K562 (cell line): Measurements from ENCODE around the gene A2ML1. TPM values are rescaled to one million over a fixed set of nuclear protein-coding genes. Genes with fewer than 3 reads are reported as not detected.

Source experiments
- ATAC-seq: fragments of 200-7000 bp; cut with Tn5 transposase; 3 replicates; pipeline ENCODE4 v1.9.1; 2020; ENCODE audit warnings: moderate library complexity
- BruUV-seq: library from RNA; stranded (reverse); fragments of 400-500 nt; replicated peaks from 2 replicates; lab custom pipeline; 2021; lab: Mats Ljungman, UMichigan
- CTCF ChIA-PET: fragments of 300-600 bp; formaldehyde crosslinking; extraction: SDS; loops from one replicate; lab custom pipeline; 2021; ENCODE audit warnings: low intra/inter-chr PET ratio; lab: Yijun Ruan, JAX
- POLR2A ChIA-PET: fragments of 300-600, 350-650 bp; sonication (Branson Sonifier 250); formaldehyde crosslinking; extraction: SDS; loops from one replicate; lab custom pipeline; 2021; ENCODE audit warnings: antibody characterized with exemption, inconsistent platforms; lab: Yijun Ruan, JAX
- DNase-seq, 4 experiments: peaks; one replicate each; pipeline versions ENCODE4 v3.0.0 to v3.0.0-alpha.2; 2011 to 2018; ENCODE audit warnings: low spot score in 3 of 4, mixed read lengths in 3 of 4; ENCODE audit errors: extremely low read depth in 1 of 4
- FAIRE-seq: peaks from 2 replicates; lab custom pipeline; 2011; peaks lifted over from hg19 to GRCh38; lab: Jason Lieb, UNC
- H2AFZ ChIP-seq: 2 replicates; pipeline ENCODE4 v1.6.0; 2011; ENCODE audit warnings: low read depth, low read length, control low read depth, inconsistent platforms
- H3K27ac ChIP-seq: fragments of 200-600 bp; 3 replicates; pipeline ENCODE4 v1.8.0; 2011; ENCODE audit warnings: low read depth, mild to moderate bottlenecking, control low read depth, inconsistent platforms, low read length, moderate library complexity, mixed read lengths; ENCODE audit errors: extremely low read depth
- H3K27me3 ChIP-seq, 2 experiments: fragments of 300-600 bp in 1 of 2; 2 replicates in 1 of 2; 3 replicates in 1 of 2; pipeline versions ENCODE4 v1.6.0 to v1.8.0; 2011; ENCODE audit warnings: inconsistent platforms in 2 of 2, low read length in 2 of 2, mild to moderate bottlenecking in 1 of 2, mixed read lengths in 1 of 2, moderate library complexity in 1 of 2; ENCODE audit not compliant: control insufficient read depth in 2 of 2, insufficient read depth in 2 of 2
- H3K36me3 ChIP-seq: fragments of 300-600 bp; 3 replicates; pipeline ENCODE4 v1.8.0; 2011; ENCODE audit warnings: mild to moderate bottlenecking, low read length, inconsistent platforms; ENCODE audit not compliant: control insufficient read depth, insufficient read depth
- H3K4me1 ChIP-seq, 2 experiments: fragments of 200-600 bp in 1 of 2; replicated peaks in 1 of 2; 2 replicates in 1 of 2; 3 replicates in 1 of 2; pipeline versions ENCODE4 v1.5.1 to v1.8.0; 2011; ENCODE audit warnings: inconsistent platforms in 2 of 2, low read length in 2 of 2, mild to moderate bottlenecking in 1 of 2, mixed read lengths in 1 of 2, moderate library complexity in 1 of 2; ENCODE audit not compliant: control insufficient read depth in 2 of 2, insufficient read depth in 2 of 2
- H3K4me2 ChIP-seq: 2 replicates; pipeline ENCODE4 v1.6.1; 2011; ENCODE audit warnings: low read length, control low read depth, inconsistent platforms, mixed read lengths; ENCODE audit not compliant: insufficient read depth
- H3K4me3 ChIP-seq: fragments of 200-600 bp; sonication (generic), shearing (Covaris generic); 2 replicates; pipeline ENCODE4 v1.5.1; 2016; ENCODE audit warnings: control low read depth, inconsistent platforms
- H3K79me2 ChIP-seq: fragments of 200-600 bp; 3 replicates; pipeline ENCODE4 v1.8.0; 2011; ENCODE audit warnings: low read length, inconsistent platforms; ENCODE audit not compliant: control insufficient read depth, insufficient read depth
- H3K9ac ChIP-seq, 2 experiments: 2 replicates each; pipeline versions ENCODE4 v1.6.0 to v1.6.1; 2011; ENCODE audit warnings: low read depth in 2 of 2, low read length in 2 of 2, control low read depth in 1 of 2, inconsistent platforms in 1 of 2, mild to moderate bottlenecking in 1 of 2, mixed read lengths in 1 of 2; ENCODE audit not compliant: insufficient read depth in 1 of 2
- H3K9me1 ChIP-seq: one replicate; pipeline ENCODE4 v1.6.0; 2011; ENCODE audit warnings: inconsistent platforms, mild to moderate bottlenecking, low read length, moderate library complexity; ENCODE audit not compliant: control insufficient read depth, insufficient read depth
- H3K9me3 ChIP-seq: replicated peaks from 2 replicates; pipeline ENCODE4 v1.5.1; 2011; ENCODE audit warnings: low read depth, low read length, inconsistent platforms; ENCODE audit not compliant: control insufficient read depth, insufficient read depth
- H4K20me1 ChIP-seq: replicated peaks from 2 replicates; pipeline ENCODE4 v1.6.1; 2011; ENCODE audit warnings: low read length, inconsistent platforms, mixed read lengths; ENCODE audit not compliant: control insufficient read depth, insufficient read depth
- COPS2 ChIP-seq: fragments of 450-650 bp; conservative IDR thresholded peaks from 2 replicates; pipeline ENCODE4 v1.6.1; 2016; ENCODE audit warnings: mild to moderate bottlenecking, moderate library complexity
- EWSR1 ChIP-seq: fragments of 450-650 bp; IDR thresholded peaks from 2 replicates; pipeline ENCODE4 v1.6.1; 2018; ENCODE audit warnings: borderline replicate concordance, mild to moderate bottlenecking, low read depth, moderate library complexity; ENCODE audit not compliant: partially characterized antibody
- HNRNPK ChIP-seq: fragments of 200-400 bp; formaldehyde crosslinking; IDR thresholded peaks from one replicate; pipeline ENCODE4 v1.6.1; 2018; ENCODE audit warnings: mild to moderate bottlenecking, low read depth, low read length; ENCODE audit not compliant: poor library complexity, severe bottlenecking
- PRDM10 ChIP-seq: fragments of 450-650 bp; IDR thresholded peaks from 2 replicates; pipeline ENCODE4 v1.6.1; 2018; ENCODE audit not compliant: partially characterized antibody
- RUNX1 ChIP-seq: sonication (generic); IDR thresholded peaks from 2 replicates; pipeline ENCODE4 v1.6.1; 2016; ENCODE audit warnings: antibody characterized with exemption, low read depth
- SAFB ChIP-seq: fragments of 200-400 bp; formaldehyde crosslinking; IDR thresholded peaks from 2 replicates; pipeline ENCODE4 v1.6.1; 2017; ENCODE audit warnings: low read depth, low read length, borderline replicate concordance
- SLC30A9 ChIP-seq: fragments of 250-450 bp; sonication (Bioruptor Pico); IDR thresholded peaks from 2 replicates; pipeline ENCODE4 v1.8.0; 2022; ENCODE audit warnings: mild to moderate bottlenecking, moderate library complexity
- TAF15 ChIP-seq: fragments of 200-400 bp; formaldehyde crosslinking; IDR thresholded peaks from 2 replicates; pipeline ENCODE4 v1.6.1; 2017; ENCODE audit warnings: mild to moderate bottlenecking, low read depth, low read length, moderate library complexity
- ZC3H8 ChIP-seq: fragments of 450-650 bp; IDR thresholded peaks from 2 replicates; pipeline ENCODE4 v1.6.1; 2017
- ZNF197 ChIP-seq: fragments of 200-800 bp; sonication (Bioruptor generic); IDR thresholded peaks from 2 replicates; pipeline ENCODE4 v1.6.1; 2016; ENCODE audit warnings: low read depth, missing genetic modification characterization, missing compliant biosample characterization
- ZNF282 ChIP-seq: sonication (generic); formaldehyde crosslinking; IDR thresholded peaks from 2 replicates; pipeline ENCODE4 v1.8.1; 2023; ENCODE audit warnings: missing genetic modification reagents
- ZNF717 ChIP-seq: fragments of 250-450 bp; sonication (Bioruptor Pico); IDR thresholded peaks from 2 replicates; pipeline ENCODE4 v1.5.0; 2021
- in situ Hi-C: fragments of 300-500 bp; cut with MboI; formaldehyde crosslinking; loops from 4 replicates; pipeline ENCODE4 v1.15.0; 2018; ENCODE audit warnings: inconsistent platforms, mixed read lengths
- intact Hi-C: fragments of 100-400 bp; cut with micrococcal nuclease; formaldehyde crosslinking; loops from 2 replicates; pipeline ENCODE4 v1.14.2; 2022
- polyA plus RNA-seq, 8 experiments: library from polyadenylated mRNA; depleted of rRNA in 4 of 8; stranded (reverse) in 5 of 8; unstranded in 3 of 8; fragments of >200 nt; fragmentation: Nextera tagmentation in 2 of 8; fragmentation: Illumina TruSeq in 1 of 8; extraction: Ambion mirVana in 2 of 8; extraction: Trizol in 1 of 8; gene quantifications; 2 replicates each; pipeline versions ENCODE4 v1.2.1 to v1.2.3, GENCODE V29; 2011 to 2014; ENCODE audit warnings: inconsistent platforms in 1 of 8, missing spikeins in 1 of 8
- total RNA-seq, 7 experiments: library from RNA; depleted of rRNA in 6 of 7; stranded (reverse); fragments of >200 nt in 6 of 7; fragmentation: Illumina TruSeq in 2 of 7; extraction: Trizol in 2 of 7; gene quantifications; 2 replicates each; pipeline versions ENCODE4 v1.2.1 to v1.2.3, GENCODE V29; 2011 to 2021; ENCODE audit warnings: low replicate concordance in 1 of 7
- TF ChIP-seq, protein P1 (sequence below): fragments of 450-650 bp; IDR thresholded peaks from 2 replicates; pipeline ENCODE4 v1.6.1; 2014; ENCODE audit warnings: low read depth, mild to moderate bottlenecking, moderate library complexity, borderline replicate concordance
- TF ChIP-seq, protein P2 (sequence below): fragments of 250-450 bp; sonication (Bioruptor Pico); IDR thresholded peaks from 2 replicates; pipeline ENCODE4 v1.8.0; 2022; ENCODE audit warnings: moderate library complexity, mild to moderate bottlenecking, inconsistent platforms
- TF ChIP-seq, protein P3 (sequence below): fragments of 250-450 bp; sonication (Bioruptor Pico); IDR thresholded peaks from 2 replicates; pipeline ENCODE4 v1.5.0; 2021; ENCODE audit warnings: mild to moderate bottlenecking, borderline replicate concordance

A2ML1 gene
- total and polyA plus RNA-seq, 9 of the 15 experiments (the other 6 are each of a cell fraction or from before 2014, with no cell fraction given) = 0.04 to 0.47 (median 0.13) TPM

- intact Hi-C loops = no loop called here
- no peaks in the 10 kb centered on the region for H3K79me2 ChIP-seq
- ChIA-PET CTCF (no interaction called here), POLR2A (no interaction called here)
- H3K4me1 ChIP-seq = peaks cover 0 to 7% of the 10 kb centered on the region in 2 experiments; a peak in 3 of 5 replicates
- no peak overlapping the region for H3K9ac ChIP-seq
- no peak overlapping the region for H3K4me2 ChIP-seq
- no peaks in the 10 kb centered on the region for H3K9me3 ChIP-seq
- no peaks in the 10 kb centered on the region for H3K27me3 ChIP-seq
- FAIRE-seq (no peak), DNase-seq (no peak), ATAC-seq (no peak)
- H4K20me1 ChIP-seq = no peaks in the 10 kb centered on the region
- 0 out of 2 replicates have a peak overlapping the region, but pooled peaks have one; percentile 39 for H2AFZ ChIP-seq
- H3K9me1 ChIP-seq = no peaks in the 10 kb centered on the region
- no TSS peak for BruUV-seq
- no peaks in the 10 kb centered on the region for H3K36me3 ChIP-seq
- in situ Hi-C loops = no loop called here
- H3K27ac ChIP-seq = no peak overlapping the region
- H3K4me3 ChIP-seq = no peak overlapping the region
- no peak for TF ChIP-seq PRDM10
- no peak for TF ChIP-seq ZNF717 (CRISPR knock-in tag)
- TF ChIP-seq COPS2 = no peak
- TF ChIP-seq ZNF197 (CRISPR knock-in tag) = no peak
- TF ChIP-seq, protein P1, sequence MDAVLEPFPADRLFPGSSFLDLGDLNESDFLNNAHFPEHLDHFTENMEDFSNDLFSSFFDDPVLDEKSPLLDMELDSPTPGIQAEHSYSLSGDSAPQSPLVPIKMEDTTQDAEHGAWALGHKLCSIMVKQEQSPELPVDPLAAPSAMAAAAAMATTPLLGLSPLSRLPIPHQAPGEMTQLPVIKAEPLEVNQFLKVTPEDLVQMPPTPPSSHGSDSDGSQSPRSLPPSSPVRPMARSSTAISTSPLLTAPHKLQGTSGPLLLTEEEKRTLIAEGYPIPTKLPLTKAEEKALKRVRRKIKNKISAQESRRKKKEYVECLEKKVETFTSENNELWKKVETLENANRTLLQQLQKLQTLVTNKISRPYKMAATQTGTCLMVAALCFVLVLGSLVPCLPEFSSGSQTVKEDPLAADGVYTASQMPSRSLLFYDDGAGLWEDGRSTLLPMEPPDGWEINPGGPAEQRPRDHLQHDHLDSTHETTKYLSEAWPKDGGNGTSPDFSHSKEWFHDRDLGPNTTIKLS = no peak
- no peak for TF ChIP-seq EWSR1
- no peak for TF ChIP-seq ZC3H8
- no peak for TF ChIP-seq SAFB
- TF ChIP-seq, protein P2, sequence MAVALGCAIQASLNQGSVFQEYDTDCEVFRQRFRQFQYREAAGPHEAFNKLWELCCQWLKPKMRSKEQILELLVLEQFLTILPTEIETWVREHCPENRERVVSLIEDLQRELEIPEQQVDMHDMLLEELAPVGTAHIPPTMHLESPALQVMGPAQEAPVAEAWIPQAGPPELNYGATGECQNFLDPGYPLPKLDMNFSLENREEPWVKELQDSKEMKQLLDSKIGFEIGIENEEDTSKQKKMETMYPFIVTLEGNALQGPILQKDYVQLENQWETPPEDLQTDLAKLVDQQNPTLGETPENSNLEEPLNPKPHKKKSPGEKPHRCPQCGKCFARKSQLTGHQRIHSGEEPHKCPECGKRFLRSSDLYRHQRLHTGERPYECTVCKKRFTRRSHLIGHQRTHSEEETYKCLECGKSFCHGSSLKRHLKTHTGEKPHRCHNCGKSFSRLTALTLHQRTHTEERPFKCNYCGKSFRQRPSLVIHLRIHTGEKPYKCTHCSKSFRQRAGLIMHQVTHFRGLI = no peak
- TF ChIP-seq ZNF282 (CRISPR knock-in tag) = no peak
- no peak for TF ChIP-seq RUNX1
- TF ChIP-seq HNRNPK = no peak
- TF ChIP-seq TAF15 = no peak
- TF ChIP-seq, protein P3, sequence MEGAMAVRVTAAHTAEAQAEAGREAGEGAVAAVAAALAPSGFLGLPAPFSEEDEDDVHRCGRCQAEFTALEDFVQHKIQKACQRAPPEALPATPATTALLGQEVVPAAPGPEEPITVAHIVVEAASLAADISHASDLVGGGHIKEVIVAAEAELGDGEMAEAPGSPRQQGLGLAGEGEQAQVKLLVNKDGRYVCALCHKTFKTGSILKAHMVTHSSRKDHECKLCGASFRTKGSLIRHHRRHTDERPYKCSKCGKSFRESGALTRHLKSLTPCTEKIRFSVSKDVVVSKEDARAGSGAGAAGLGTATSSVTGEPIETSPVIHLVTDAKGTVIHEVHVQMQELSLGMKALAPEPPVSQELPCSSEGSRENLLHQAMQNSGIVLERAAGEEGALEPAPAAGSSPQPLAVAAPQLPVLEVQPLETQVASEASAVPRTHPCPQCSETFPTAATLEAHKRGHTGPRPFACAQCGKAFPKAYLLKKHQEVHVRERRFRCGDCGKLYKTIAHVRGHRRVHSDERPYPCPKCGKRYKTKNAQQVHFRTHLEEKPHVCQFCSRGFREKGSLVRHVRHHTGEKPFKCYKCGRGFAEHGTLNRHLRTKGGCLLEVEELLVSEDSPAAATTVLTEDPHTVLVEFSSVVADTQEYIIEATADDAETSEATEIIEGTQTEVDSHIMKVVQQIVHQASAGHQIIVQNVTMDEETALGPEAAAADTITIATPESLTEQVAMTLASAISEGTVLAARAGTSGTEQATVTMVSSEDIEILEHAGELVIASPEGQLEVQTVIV (CRISPR knock-in tag) = no peak
- TF ChIP-seq SLC30A9 (CRISPR knock-in tag) = no peak
Measured at GRCh38 chr12:8871068-8871467, 48.6 kb downstream of the A2ML1 start.
